ENCODE results near the gene PROCA1. TPM values are rescaled to one million over a fixed set of nuclear protein-coding genes. Genes with fewer than 3 reads are reported as not detected.
A peak's percentile ranks its signal among the peaks of the same experiment; 100 is the strongest.

The PROCA1 gene
- total and polyA plus RNA-seq, 2 of the 13 experiments (the other 11 are each of a cell fraction or from before 2014, with no cell fraction given): 0.73 to 1.5 TPM

DNA sequence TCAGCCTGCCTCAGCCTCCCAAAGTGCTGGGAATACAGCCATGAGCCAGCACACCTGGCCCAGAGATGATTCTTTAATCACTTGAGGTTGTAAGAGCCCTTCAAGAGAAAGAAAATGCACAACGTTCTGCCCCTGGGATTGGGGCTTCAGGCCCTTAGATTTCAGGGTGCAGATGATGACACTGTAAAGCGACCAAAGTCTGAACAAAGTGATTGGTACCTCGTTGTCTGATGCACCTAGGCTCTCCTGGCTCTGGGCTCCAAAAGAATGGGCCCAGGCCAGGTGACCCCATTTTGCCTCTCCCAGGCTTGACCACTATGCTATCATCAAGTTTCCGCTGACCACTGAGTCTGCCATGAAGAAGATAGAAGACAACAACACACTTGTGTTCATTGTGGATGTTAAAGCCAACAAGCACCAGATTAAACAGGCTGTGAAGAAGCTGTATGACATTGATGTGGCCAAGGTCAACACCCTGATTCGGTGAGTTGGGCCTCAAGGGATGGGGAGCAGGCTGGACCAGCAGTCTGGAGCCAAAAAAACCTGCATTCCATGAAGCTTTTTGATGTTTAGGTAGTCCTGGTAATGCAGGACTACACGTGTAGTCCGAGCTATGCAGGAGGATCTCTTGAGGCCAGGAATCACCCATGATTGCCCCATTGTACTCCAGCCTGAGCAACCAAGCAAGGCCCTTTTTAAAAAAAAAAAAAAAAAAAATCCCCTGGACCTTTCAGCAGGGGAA lies 10.9 kb upstream of the PROCA1 start (continued):
- TF ChIP-seq SOX6 (IDR thresholded peaks at IDR 0.05) (no peak), SOX6 (CRISPR knock-in tag; IDR thresholded peaks at IDR 0.05) (no peak), MYC (CRISPR knock-in tag; IDR thresholded peaks at IDR 0.05; ENCODE audit: borderline replicate concordance) (no peak), SP140L (CRISPR knock-in tag; IDR thresholded peaks at IDR 0.05; ENCODE audit: borderline replicate concordance) (no peak), TOPORS (CRISPR knock-in tag; IDR thresholded peaks at IDR 0.05) (peak; percentile 52; the same call in 1 of the 2 replicates), ZNF704 (CRISPR knock-in tag; IDR thresholded peaks at IDR 0.05; ENCODE audit: borderline replicate concordance) (no peak), RFX3 (CRISPR knock-in tag; IDR thresholded peaks at IDR 0.05) (no peak), BORCS8-MEF2B (CRISPR knock-in tag; IDR thresholded peaks at IDR 0.05) (0 out of 2 replicates have a peak, but pooled peaks have one; percentile 6), ZNF878 (CRISPR knock-in tag; IDR thresholded peaks at IDR 0.05) (no peak), SMAD3 (CRISPR knock-in tag; IDR thresholded peaks at IDR 0.05) (no peak), ZNF143 (CRISPR knock-in tag; IDR thresholded peaks at IDR 0.05) (no peak), TARDBP (CRISPR knock-in tag; IDR thresholded peaks at IDR 0.05) (0 out of 2 replicates have a peak, but pooled peaks have one; percentile 7), ZBTB34 (CRISPR knock-in tag; IDR thresholded peaks at IDR 0.05) (no peak), SIN3A (IDR thresholded peaks at IDR 0.05; ENCODE audit: borderline replicate concordance, low read depth, low read length) (no peak), TRIM22 (IDR thresholded peaks at IDR 0.05) (no peak)
- TF ChIP-seq, protein P1, sequence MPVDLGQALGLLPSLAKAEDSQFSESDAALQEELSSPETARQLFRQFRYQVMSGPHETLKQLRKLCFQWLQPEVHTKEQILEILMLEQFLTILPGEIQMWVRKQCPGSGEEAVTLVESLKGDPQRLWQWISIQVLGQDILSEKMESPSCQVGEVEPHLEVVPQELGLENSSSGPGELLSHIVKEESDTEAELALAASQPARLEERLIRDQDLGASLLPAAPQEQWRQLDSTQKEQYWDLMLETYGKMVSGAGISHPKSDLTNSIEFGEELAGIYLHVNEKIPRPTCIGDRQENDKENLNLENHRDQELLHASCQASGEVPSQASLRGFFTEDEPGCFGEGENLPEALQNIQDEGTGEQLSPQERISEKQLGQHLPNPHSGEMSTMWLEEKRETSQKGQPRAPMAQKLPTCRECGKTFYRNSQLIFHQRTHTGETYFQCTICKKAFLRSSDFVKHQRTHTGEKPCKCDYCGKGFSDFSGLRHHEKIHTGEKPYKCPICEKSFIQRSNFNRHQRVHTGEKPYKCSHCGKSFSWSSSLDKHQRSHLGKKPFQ (CRISPR knock-in tag; IDR thresholded peaks at IDR 0.05; ENCODE audit: insufficient replicate concordance): no peak

Measured in HepG2 (cell line).